NCI-H2227 (cell line): ENCODE results near the gene MTHFD1L.
A peak's percentile ranks its signal among the peaks of the same experiment; 100 is the strongest.
"Not testable (repeated sequence)": the region's sequence is repeated elsewhere in the genome, so short reads cannot be mapped to it uniquely, and the experiment has no call there.

ENCODE experiments used
- DNase-seq: peaks from one replicate; lab custom pipeline; 2025; ENCODE audit not compliant: unreplicated experiment; lab: John Stamatoyannopoulos, UW

Gene MTHFD1L

GRCh38 chr6:150865406-150866146, at the start of gene MTHFD1L:
Gene MTHFD1L, plus strand, starts transcription at chr6:150865702. Its CDS starts 121 bp downstream, at chr6:150865823.
- DNase-seq: peak; percentile 64

GRCh38 chr6:150816554-150816953, 48.9 kb upstream of the MTHFD1L start:
- not testable (repeated sequence) for DNase-seq

- no peak for DNase-seq
Measured at GRCh38 chr6:150822932-150823331, 42.6 kb upstream of the MTHFD1L start.

GRCh38 chr6:150826788-150827187, 38.7 kb upstream of the MTHFD1L start:
- DNase-seq: no peak

GRCh38 chr6:150828107-150828506, 37.4 kb upstream of the MTHFD1L start:
- DNase-seq: not testable (repeated sequence)

- no peak for DNase-seq
Measured at GRCh38 chr6:150830439-150831165, 34.9 kb upstream of the MTHFD1L start.

- no peak for DNase-seq
Measured at GRCh38 chr6:150831577-150831976, 33.9 kb upstream of the MTHFD1L start.

- DNase-seq: no peak
Measured at GRCh38 chr6:150835620-150836019, 29.9 kb upstream of the MTHFD1L start.

GRCh38 chr6:150840185-150840584, 25.3 kb upstream of the MTHFD1L start:
- DNase-seq: no peak

- DNase-seq: no peak
Measured at GRCh38 chr6:150841189-150841588, 24.3 kb upstream of the MTHFD1L start.

- DNase-seq: no peak
Measured at GRCh38 chr6:150841697-150842096, 23.8 kb upstream of the MTHFD1L start.

GRCh38 chr6:150844371-150844770, 21.1 kb upstream of the MTHFD1L start:
- DNase-seq: no peak

GRCh38 chr6:150846641-150847040, 18.9 kb upstream of the MTHFD1L start:
- no peak for DNase-seq

GRCh38 chr6:150848400-150848799, 17.1 kb upstream of the MTHFD1L start:
- DNase-seq: no peak

GRCh38 chr6:150854392-150854791, 11.1 kb upstream of the MTHFD1L start:
- DNase-seq: not testable (repeated sequence)

- not testable (repeated sequence) for DNase-seq
Measured at GRCh38 chr6:150855171-150855570, 10.3 kb upstream of the MTHFD1L start.

- DNase-seq: no peak
Measured at GRCh38 chr6:150857062-150857944, 8.2 kb upstream of the MTHFD1L start.

- no peak for DNase-seq
Measured at GRCh38 chr6:150857945-150858308, 7.6 kb upstream of the MTHFD1L start.

- not testable (repeated sequence) for DNase-seq
Measured at GRCh38 chr6:150861448-150862168, 3.9 kb upstream of the MTHFD1L start.

GRCh38 chr6:150863213-150863928, 2.1 kb upstream of the MTHFD1L start:
- DNase-seq: no peak
